GM21723 (cell line): ENCODE results near the gene GNAT2.

Experiments used
- ATAC-seq: cut with Tn5 transposase; IDR thresholded peaks from one replicate; pipeline ENCODE4 v1.9.1; 2021; ENCODE audit warnings: mild to moderate bottlenecking, moderate library complexity; ENCODE audit not compliant: unreplicated experiment

Gene GNAT2

GRCh38 chr1:109566982-109567381 is 52.4 kb downstream of the GNAT2 start:
- ATAC-seq = no peak

GRCh38 chr1:109565241-109565640 is 54.2 kb downstream of the GNAT2 start:
- ATAC-seq = no peak

GRCh38 chr1:109564194-109564878 is 55.1 kb downstream of the GNAT2 start:
- no peak for ATAC-seq

GRCh38 chr1:109559995-109560394 is 59.4 kb downstream of the GNAT2 start:
- ATAC-seq = no peak

GRCh38 chr1:109557520-109557919 is 61.9 kb downstream of the GNAT2 start:
- no peak for ATAC-seq

- no peak for ATAC-seq
These were observed 62.9 kb downstream of the GNAT2 start for GRCh38 chr1:109556563-109556962.
